OCI-LY1 (cell line): ENCODE results near the gene NSMCE4A.

Experiments used
- H2AFZ ChIP-seq: fragments of 200-600 bp; sonication (generic), shearing (Covaris generic); 2 replicates; pipeline ENCODE4 v1.6.0; 2014; ENCODE audit warnings: antibody characterized with exemption, mild to moderate bottlenecking, low read length
- H3F3A ChIP-seq: fragments of 200-600 bp; sonication (generic), shearing (Covaris generic); 2 replicates; pipeline ENCODE4 v1.6.0; 2014; ENCODE audit warnings: mild to moderate bottlenecking, antibody characterized with exemption, low read length, moderate library complexity; ENCODE audit not compliant: insufficient read depth
- H3K27ac ChIP-seq: fragments of 200-600 bp; sonication (generic); 2 replicates; pipeline ENCODE4 v1.5.1; 2014; ENCODE audit warnings: low read length, mixed run types, mild to moderate bottlenecking, low read depth; ENCODE audit not compliant: poor library complexity, severe bottlenecking
- H3K27me3 ChIP-seq: fragments of 200-600 bp; sonication (generic); 2 replicates; pipeline ENCODE4 v1.6.0; 2014; ENCODE audit warnings: antibody characterized with exemption, mild to moderate bottlenecking, low read length, moderate library complexity; ENCODE audit not compliant: insufficient read depth
- H3K36me3 ChIP-seq: fragments of 200-600 bp; sonication (generic); 2 replicates; pipeline ENCODE4 v1.6.1; 2014; ENCODE audit warnings: mild to moderate bottlenecking, antibody characterized with exemption, low read length, moderate library complexity, mixed read lengths; ENCODE audit not compliant: insufficient read depth
- H3K4me1 ChIP-seq: fragments of 200-600 bp; sonication (generic); 2 replicates; pipeline ENCODE4 v1.5.1; 2014; ENCODE audit warnings: mild to moderate bottlenecking, low read length, moderate library complexity; ENCODE audit not compliant: insufficient read depth, severe bottlenecking
- H3K4me2 ChIP-seq: fragments of 200-600 bp; sonication (generic), shearing (Covaris generic); 2 replicates; pipeline ENCODE4 v1.6.1; 2014; ENCODE audit warnings: low read length
- H3K4me3 ChIP-seq: fragments of 200-600 bp; sonication (generic); 2 replicates; pipeline ENCODE4 v1.5.1; 2014; ENCODE audit warnings: low read length, low read depth, mild to moderate bottlenecking, mixed read lengths; ENCODE audit not compliant: poor library complexity, severe bottlenecking
- H3K79me2 ChIP-seq: fragments of 200-600 bp; shearing (Covaris generic); 2 replicates; pipeline ENCODE4 v1.6.1; 2016; ENCODE audit warnings: mixed run types, low read length, mixed read lengths; ENCODE audit not compliant: insufficient read depth
- H3K9ac ChIP-seq: fragments of 200-600 bp; sonication (generic), shearing (Covaris generic); 2 replicates; pipeline ENCODE4 v1.6.1; 2014; ENCODE audit warnings: mild to moderate bottlenecking, low read length, mixed read lengths
- H3K9me2 ChIP-seq: fragments of 200-600 bp; sonication (generic), shearing (Covaris generic); 2 replicates; pipeline ENCODE4 v1.6.1; 2014; ENCODE audit warnings: low read depth, mild to moderate bottlenecking, low read length, mixed read lengths
- H3K9me3 ChIP-seq: fragments of 200-600 bp; shearing (Covaris generic); 2 replicates; pipeline ENCODE4 v1.6.1; 2014; ENCODE audit warnings: low read length, mixed read lengths
- H4K20me1 ChIP-seq: fragments of 200-600 bp; sonication (generic), shearing (Covaris generic); 2 replicates; pipeline ENCODE4 v1.6.0; 2016; ENCODE audit warnings: mild to moderate bottlenecking, low read length; ENCODE audit not compliant: insufficient read depth
- CTCF ChIP-seq: fragments of 200-600 bp; sonication (generic), shearing (Covaris generic); IDR thresholded peaks from 2 replicates; pipeline ENCODE4 v1.5.1; 2017; ENCODE audit warnings: mild to moderate bottlenecking, antibody characterized with exemption, low read length, moderate library complexity, mixed read lengths
- EZH2 ChIP-seq: fragments of 200-600 bp; sonication (generic), shearing (Covaris generic); IDR thresholded peaks from 2 replicates; pipeline ENCODE4 v1.8.0; 2017; ENCODE audit warnings: borderline replicate concordance, mixed run types, mild to moderate bottlenecking, antibody characterized with exemption, low read length, moderate library complexity, mixed read lengths

Gene NSMCE4A

GRCh38 chr10:121965996-121966395, 9.0 kb downstream of the NSMCE4A start:
- no peak overlapping the region for H3K9ac ChIP-seq
- H3F3A ChIP-seq: no peaks in the 10 kb centered on the region
- no peak overlapping the region for H3K4me3 ChIP-seq
- H4K20me1 ChIP-seq: no peaks in the 10 kb centered on the region
- H3K27ac ChIP-seq: no peak overlapping the region
- no peaks in the 10 kb centered on the region for H3K79me2 ChIP-seq
- H3K4me1 ChIP-seq: no peaks in the 10 kb centered on the region
- no peaks in the 10 kb centered on the region for H3K9me2 ChIP-seq
- no peak for TF ChIP-seq EZH2
- TF ChIP-seq CTCF: no peak
- H2AFZ ChIP-seq: no peak overlapping the region
- no peaks in the 10 kb centered on the region for H3K27me3 ChIP-seq
- no peaks in the 10 kb centered on the region for H3K9me3 ChIP-seq
- H3K4me2 ChIP-seq: no peak overlapping the region
- H3K36me3 ChIP-seq: peaks cover 77% of the 10 kb centered on the region

GRCh38 chr10:121961456-121961855, 13.6 kb downstream of the NSMCE4A start:
- Histone ChIP-seq H3K9ac (no peak overlapping the region), H3K4me3 (no peak overlapping the region), H3K9me2 (no peaks in the 10 kb centered on the region), H3K27ac (no peak overlapping the region), H3K9me3 (no peaks in the 10 kb centered on the region), H3K79me2 (no peaks in the 10 kb centered on the region), H2AFZ (no peak overlapping the region), H3K27me3 (no peaks in the 10 kb centered on the region), H3K4me1 (no peaks in the 10 kb centered on the region), H4K20me1 (no peaks in the 10 kb centered on the region), H3K36me3 (peaks cover 60% of the 10 kb centered on the region), H3F3A (no peaks in the 10 kb centered on the region), H3K4me2 (no peak overlapping the region)
- TF ChIP-seq EZH2: no peak
- no peak for TF ChIP-seq CTCF

- H3K27ac ChIP-seq: no peak overlapping the region
- TF ChIP-seq CTCF (no peak), EZH2 (no peak)
- H2AFZ ChIP-seq: no peak overlapping the region
- no peaks in the 10 kb centered on the region for H3K4me1 ChIP-seq
- no peaks in the 10 kb centered on the region for H3K27me3 ChIP-seq
- no peak overlapping the region for H3K9ac ChIP-seq
- peaks cover 52% of the 10 kb centered on the region for H3K36me3 ChIP-seq
- H3K9me3 ChIP-seq: no peaks in the 10 kb centered on the region
- H3K79me2 ChIP-seq: no peaks in the 10 kb centered on the region
- no peaks in the 10 kb centered on the region for H4K20me1 ChIP-seq
- no peaks in the 10 kb centered on the region for H3K9me2 ChIP-seq
- H3K4me2 ChIP-seq: no peak overlapping the region
- no peaks in the 10 kb centered on the region for H3F3A ChIP-seq
- H3K4me3 ChIP-seq: no peak overlapping the region
Observed at GRCh38 chr10:121959671-121960070, 15.3 kb downstream of the NSMCE4A start.
